Smooth muscle cell (in vitro differentiated cells): Measurements from ENCODE around the gene C1QL1. TPM values are rescaled to one million over a fixed set of nuclear protein-coding genes. Genes with fewer than 3 reads are reported as not detected.

Experiments
- DNase-seq: peaks from one replicate; lab custom pipeline; 2025; ENCODE audit not compliant: unreplicated experiment; lab: John Stamatoyannopoulos, UW
- H2AFZ ChIP-seq: fragments of 200-600 bp; sonication (generic); 2 replicates; pipeline ENCODE4 v1.6.0; 2016; ENCODE audit warnings: antibody characterized with exemption, low read depth, mild to moderate bottlenecking
- H3F3A ChIP-seq: fragments of 200-600 bp; sonication (generic); 2 replicates; pipeline ENCODE4 v1.6.0; 2017; ENCODE audit warnings: antibody characterized with exemption, low read depth
- H3K27ac ChIP-seq: fragments of 200-600 bp; sonication (generic); 2 replicates; pipeline ENCODE4 v1.5.1; 2016; ENCODE audit warnings: low read depth, mild to moderate bottlenecking
- H3K27me3 ChIP-seq: fragments of 200-600 bp; sonication (generic); 2 replicates; pipeline ENCODE4 v1.6.1; 2016; ENCODE audit warnings: low read depth, mild to moderate bottlenecking
- H3K36me3 ChIP-seq: fragments of 200-600 bp; sonication (generic); 2 replicates; pipeline ENCODE4 v1.5.1; 2016; ENCODE audit warnings: low read depth
- H3K4me1 ChIP-seq: fragments of 200-600 bp; sonication (generic); 2 replicates; pipeline ENCODE4 v1.5.1; 2016; ENCODE audit warnings: low read depth
- H3K4me2 ChIP-seq: fragments of 200-600 bp; sonication (generic); 2 replicates; pipeline ENCODE4 v1.6.0; 2016; ENCODE audit warnings: mild to moderate bottlenecking
- H3K4me3 ChIP-seq: fragments of 200-600 bp; sonication (generic); 2 replicates; pipeline ENCODE4 v1.5.1; 2016; ENCODE audit warnings: mild to moderate bottlenecking
- H3K79me2 ChIP-seq: fragments of 200-600 bp; sonication (generic); 2 replicates; pipeline ENCODE4 v1.6.0; 2016; ENCODE audit warnings: low read depth, mild to moderate bottlenecking
- H3K9ac ChIP-seq: fragments of 200-600 bp; sonication (generic); 2 replicates; pipeline ENCODE4 v1.6.0; 2016; ENCODE audit warnings: low read depth
- H3K9me3 ChIP-seq: fragments of 200-600 bp; sonication (generic); replicated peaks from 2 replicates; pipeline ENCODE4 v1.5.1; 2016; ENCODE audit warnings: low read depth
- H4K20me1 ChIP-seq: fragments of 200-600 bp; sonication (generic); 2 replicates; pipeline ENCODE4 v1.6.0; 2016; ENCODE audit warnings: low read depth
- WGBS: methylation state at CpG from one replicate; pipeline ENCODE4 v1.1.7; 2016; ENCODE audit warnings: low lambda C conversion rate; 5-methylcytosine and 5-hydroxymethylcytosine counted together
- polyA plus RNA-seq: library from polyadenylated mRNA; unstranded; fragments of >200 nt; fragmentation: Nextera tagmentation; extraction: Ambion mirVana; gene quantifications from 2 replicates; pipeline ENCODE4 v1.2.1, GENCODE V29; 2016
- total RNA-seq: library from RNA; depleted of rRNA; stranded (reverse); fragments of >200 nt; gene quantifications from 2 replicates; pipeline ENCODE4 v1.2.3, GENCODE V29; 2014
- TF ChIP-seq, protein P1 (sequence below): fragments of 200-600 bp; sonication (generic); IDR thresholded peaks from 2 replicates; pipeline ENCODE4 v1.5.1; 2017; ENCODE audit warnings: borderline replicate concordance, mild to moderate bottlenecking, antibody characterized with exemption; ENCODE audit not compliant: insufficient read depth, poor library complexity, severe bottlenecking

The C1QL1 gene
- total and polyA plus RNA-seq, 2 experiments from 2014 or later = 5.6 TPM; not detected in 1

DNA sequence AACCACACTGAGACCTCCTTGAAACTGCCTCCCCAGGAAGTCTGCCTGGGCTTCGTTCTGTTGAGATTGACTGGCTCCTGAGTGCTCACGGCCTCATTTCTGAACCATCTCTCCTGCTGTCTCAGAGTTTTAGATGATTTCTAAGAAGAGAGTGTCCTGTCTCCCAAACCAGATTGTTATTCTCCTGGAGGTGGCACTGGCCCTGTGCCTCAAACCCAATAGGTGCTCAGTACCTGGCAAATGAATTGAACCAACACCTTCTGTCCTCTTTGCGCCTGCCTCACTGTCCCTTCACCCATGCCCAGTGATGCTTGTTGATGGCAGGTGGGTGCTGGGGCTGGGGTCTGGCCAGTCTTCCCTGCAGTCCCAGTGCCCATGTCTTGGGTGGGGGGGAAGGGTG, 36.3 kb upstream of the C1QL1 start:
- H3K27ac ChIP-seq = no peak overlapping the region
- no peak overlapping the region for H3K4me2 ChIP-seq
- H3K4me1 ChIP-seq = no peaks in the 10 kb centered on the region
- H2AFZ ChIP-seq = no peak overlapping the region
- WGBS = 85% methylated on average over 3 of the region's 3 CpGs
- H3K9me3 ChIP-seq = peaks cover under 1% of the 10 kb centered on the region
- H3K4me3 ChIP-seq = no peak overlapping the region
- peaks cover 15% of the 10 kb centered on the region for H3K27me3 ChIP-seq
- H4K20me1 ChIP-seq = no peaks in the 10 kb centered on the region
- no peak overlapping the region for H3K9ac ChIP-seq
- H3F3A ChIP-seq = no peaks in the 10 kb centered on the region
- TF ChIP-seq, protein P1, sequence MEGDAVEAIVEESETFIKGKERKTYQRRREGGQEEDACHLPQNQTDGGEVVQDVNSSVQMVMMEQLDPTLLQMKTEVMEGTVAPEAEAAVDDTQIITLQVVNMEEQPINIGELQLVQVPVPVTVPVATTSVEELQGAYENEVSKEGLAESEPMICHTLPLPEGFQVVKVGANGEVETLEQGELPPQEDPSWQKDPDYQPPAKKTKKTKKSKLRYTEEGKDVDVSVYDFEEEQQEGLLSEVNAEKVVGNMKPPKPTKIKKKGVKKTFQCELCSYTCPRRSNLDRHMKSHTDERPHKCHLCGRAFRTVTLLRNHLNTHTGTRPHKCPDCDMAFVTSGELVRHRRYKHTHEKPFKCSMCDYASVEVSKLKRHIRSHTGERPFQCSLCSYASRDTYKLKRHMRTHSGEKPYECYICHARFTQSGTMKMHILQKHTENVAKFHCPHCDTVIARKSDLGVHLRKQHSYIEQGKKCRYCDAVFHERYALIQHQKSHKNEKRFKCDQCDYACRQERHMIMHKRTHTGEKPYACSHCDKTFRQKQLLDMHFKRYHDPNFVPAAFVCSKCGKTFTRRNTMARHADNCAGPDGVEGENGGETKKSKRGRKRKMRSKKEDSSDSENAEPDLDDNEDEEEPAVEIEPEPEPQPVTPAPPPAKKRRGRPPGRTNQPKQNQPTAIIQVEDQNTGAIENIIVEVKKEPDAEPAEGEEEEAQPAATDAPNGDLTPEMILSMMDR = no peak
- DNase-seq = no peak
- H3K79me2 ChIP-seq = no peaks in the 10 kb centered on the region
- no peaks in the 10 kb centered on the region for H3K36me3 ChIP-seq

DNA sequence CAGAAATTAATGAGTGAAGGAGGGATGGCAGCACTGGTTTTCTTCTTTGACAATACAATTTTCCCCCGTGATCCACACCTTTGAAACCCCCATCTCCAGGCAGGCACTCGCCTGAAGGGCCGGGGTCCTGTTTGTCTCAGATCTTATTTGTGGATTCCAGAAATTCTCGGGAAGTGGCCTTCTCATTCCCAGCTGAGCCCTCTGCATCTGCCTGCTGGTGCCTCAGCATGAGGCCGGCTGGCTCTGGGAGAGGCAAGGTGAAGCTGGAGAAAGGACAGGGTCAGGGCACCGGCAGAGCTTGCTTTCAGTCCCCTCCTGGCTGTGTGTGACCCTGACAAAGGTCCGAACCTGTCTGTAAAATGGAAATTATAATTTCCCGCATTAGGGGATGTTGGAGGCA, 35.8 kb upstream of the C1QL1 start:
- Histone ChIP-seq H2AFZ (no peak overlapping the region), H3K9me3 (peaks cover 4% of the 10 kb centered on the region), H3K36me3 (no peaks in the 10 kb centered on the region), H3K27ac (no peak overlapping the region), H3K4me2 (no peak overlapping the region), H3F3A (no peaks in the 10 kb centered on the region), H3K4me1 (no peaks in the 10 kb centered on the region), H4K20me1 (no peaks in the 10 kb centered on the region), H3K4me3 (no peak overlapping the region), H3K27me3 (peaks cover 15% of the 10 kb centered on the region), H3K9ac (no peak overlapping the region), H3K79me2 (no peaks in the 10 kb centered on the region)
- 52% methylated on average over 8 of the region's 8 CpGs for WGBS
- no peak for DNase-seq
- TF ChIP-seq, protein P1 = no peak

DNA sequence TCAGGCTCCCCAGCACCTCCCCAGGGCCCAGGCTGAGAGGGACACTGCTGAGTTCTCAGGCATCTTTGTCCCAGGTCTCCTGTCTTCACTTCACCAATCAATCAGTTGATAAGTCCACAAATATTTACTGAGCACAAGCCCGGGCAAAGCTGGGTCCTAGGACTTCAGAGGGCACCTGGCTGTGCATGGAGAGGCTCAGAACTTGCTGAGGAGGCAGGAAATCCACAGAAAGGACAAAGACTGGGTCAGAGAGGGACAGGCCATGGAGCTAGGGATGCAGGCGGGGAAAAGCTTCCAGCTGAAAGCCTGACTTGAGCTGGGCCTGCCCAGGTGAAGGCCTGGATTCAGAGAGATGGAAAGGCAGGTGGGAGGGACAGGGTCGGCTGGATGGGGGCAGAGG, 33.2 kb upstream of the C1QL1 start:
- Histone ChIP-seq H3K4me3 (no peak overlapping the region), H3K36me3 (no peaks in the 10 kb centered on the region), H3K4me2 (no peak overlapping the region), H2AFZ (no peak overlapping the region), H4K20me1 (no peaks in the 10 kb centered on the region), H3K79me2 (no peaks in the 10 kb centered on the region), H3K27ac (no peak overlapping the region), H3K9me3 (peaks cover 4% of the 10 kb centered on the region), H3K27me3 (peaks cover 9% of the 10 kb centered on the region), H3F3A (no peaks in the 10 kb centered on the region), H3K9ac (no peak overlapping the region), H3K4me1 (no peaks in the 10 kb centered on the region)
- TF ChIP-seq, protein P1 = no peak
- WGBS = 78% methylated on average over 3 of the region's 3 CpGs
- DNase-seq = no peak

DNA sequence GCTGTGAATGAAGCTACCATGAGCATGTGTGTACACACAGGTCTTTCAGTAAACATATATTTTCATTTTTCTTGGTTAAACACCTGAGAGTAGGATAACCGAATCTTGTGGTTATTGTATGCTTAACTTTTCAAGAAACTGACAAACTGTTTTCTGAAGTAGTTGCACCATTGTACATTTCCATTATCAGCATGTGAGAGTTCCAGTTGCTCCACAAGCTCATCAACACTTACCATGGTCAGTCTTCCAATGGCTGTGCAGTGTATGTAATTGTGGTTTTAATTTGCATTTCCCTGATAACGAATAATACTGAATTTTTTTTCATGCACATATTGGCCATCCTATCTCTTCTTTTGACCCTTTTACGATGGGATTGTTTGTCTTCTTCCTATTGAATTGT, 31.3 kb upstream of the C1QL1 start:
- Histone ChIP-seq H3K27ac (no peak overlapping the region), H2AFZ (no peak overlapping the region), H3F3A (no peaks in the 10 kb centered on the region), H3K4me3 (no peak overlapping the region), H4K20me1 (no peaks in the 10 kb centered on the region), H3K27me3 (no peaks in the 10 kb centered on the region), H3K4me1 (no peaks in the 10 kb centered on the region), H3K36me3 (no peaks in the 10 kb centered on the region), H3K79me2 (no peaks in the 10 kb centered on the region), H3K9me3 (peaks cover 4% of the 10 kb centered on the region), H3K4me2 (no peak overlapping the region), H3K9ac (no peak overlapping the region)
- WGBS = 87% methylated on average over 3 of the region's 3 CpGs
- TF ChIP-seq, protein P1 = no peak
- no peak for DNase-seq
